ENCODE measurements around the gene TP63. TPM values are rescaled to one million over a fixed set of nuclear protein-coding genes. Genes with fewer than 3 reads are reported as not detected.

The TP63 gene
- total and polyA plus RNA-seq, 2 experiments from 2014 or later = not detected

DNA sequence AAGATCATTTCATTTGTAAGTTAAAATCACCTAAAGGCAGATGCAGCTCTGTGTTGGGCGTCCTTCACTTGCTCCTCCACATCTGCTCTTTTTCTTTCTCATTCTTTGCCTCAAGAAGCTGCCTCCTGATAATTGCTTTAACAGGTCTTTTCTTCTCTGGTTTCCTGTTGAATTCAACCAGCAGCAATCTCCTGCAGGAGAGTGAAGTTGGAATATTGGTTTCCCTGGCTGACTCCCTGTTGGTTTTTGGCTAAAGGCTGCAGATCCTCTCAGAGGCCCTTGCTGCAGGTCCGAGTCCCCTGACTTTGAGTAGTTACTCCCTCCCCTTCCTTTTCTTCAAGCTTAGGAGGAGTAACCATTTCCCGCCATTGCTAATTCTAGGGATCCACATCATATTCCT, 4.2 kb downstream of the TP63 start (continued):
- TF ChIP-seq, protein P1, sequence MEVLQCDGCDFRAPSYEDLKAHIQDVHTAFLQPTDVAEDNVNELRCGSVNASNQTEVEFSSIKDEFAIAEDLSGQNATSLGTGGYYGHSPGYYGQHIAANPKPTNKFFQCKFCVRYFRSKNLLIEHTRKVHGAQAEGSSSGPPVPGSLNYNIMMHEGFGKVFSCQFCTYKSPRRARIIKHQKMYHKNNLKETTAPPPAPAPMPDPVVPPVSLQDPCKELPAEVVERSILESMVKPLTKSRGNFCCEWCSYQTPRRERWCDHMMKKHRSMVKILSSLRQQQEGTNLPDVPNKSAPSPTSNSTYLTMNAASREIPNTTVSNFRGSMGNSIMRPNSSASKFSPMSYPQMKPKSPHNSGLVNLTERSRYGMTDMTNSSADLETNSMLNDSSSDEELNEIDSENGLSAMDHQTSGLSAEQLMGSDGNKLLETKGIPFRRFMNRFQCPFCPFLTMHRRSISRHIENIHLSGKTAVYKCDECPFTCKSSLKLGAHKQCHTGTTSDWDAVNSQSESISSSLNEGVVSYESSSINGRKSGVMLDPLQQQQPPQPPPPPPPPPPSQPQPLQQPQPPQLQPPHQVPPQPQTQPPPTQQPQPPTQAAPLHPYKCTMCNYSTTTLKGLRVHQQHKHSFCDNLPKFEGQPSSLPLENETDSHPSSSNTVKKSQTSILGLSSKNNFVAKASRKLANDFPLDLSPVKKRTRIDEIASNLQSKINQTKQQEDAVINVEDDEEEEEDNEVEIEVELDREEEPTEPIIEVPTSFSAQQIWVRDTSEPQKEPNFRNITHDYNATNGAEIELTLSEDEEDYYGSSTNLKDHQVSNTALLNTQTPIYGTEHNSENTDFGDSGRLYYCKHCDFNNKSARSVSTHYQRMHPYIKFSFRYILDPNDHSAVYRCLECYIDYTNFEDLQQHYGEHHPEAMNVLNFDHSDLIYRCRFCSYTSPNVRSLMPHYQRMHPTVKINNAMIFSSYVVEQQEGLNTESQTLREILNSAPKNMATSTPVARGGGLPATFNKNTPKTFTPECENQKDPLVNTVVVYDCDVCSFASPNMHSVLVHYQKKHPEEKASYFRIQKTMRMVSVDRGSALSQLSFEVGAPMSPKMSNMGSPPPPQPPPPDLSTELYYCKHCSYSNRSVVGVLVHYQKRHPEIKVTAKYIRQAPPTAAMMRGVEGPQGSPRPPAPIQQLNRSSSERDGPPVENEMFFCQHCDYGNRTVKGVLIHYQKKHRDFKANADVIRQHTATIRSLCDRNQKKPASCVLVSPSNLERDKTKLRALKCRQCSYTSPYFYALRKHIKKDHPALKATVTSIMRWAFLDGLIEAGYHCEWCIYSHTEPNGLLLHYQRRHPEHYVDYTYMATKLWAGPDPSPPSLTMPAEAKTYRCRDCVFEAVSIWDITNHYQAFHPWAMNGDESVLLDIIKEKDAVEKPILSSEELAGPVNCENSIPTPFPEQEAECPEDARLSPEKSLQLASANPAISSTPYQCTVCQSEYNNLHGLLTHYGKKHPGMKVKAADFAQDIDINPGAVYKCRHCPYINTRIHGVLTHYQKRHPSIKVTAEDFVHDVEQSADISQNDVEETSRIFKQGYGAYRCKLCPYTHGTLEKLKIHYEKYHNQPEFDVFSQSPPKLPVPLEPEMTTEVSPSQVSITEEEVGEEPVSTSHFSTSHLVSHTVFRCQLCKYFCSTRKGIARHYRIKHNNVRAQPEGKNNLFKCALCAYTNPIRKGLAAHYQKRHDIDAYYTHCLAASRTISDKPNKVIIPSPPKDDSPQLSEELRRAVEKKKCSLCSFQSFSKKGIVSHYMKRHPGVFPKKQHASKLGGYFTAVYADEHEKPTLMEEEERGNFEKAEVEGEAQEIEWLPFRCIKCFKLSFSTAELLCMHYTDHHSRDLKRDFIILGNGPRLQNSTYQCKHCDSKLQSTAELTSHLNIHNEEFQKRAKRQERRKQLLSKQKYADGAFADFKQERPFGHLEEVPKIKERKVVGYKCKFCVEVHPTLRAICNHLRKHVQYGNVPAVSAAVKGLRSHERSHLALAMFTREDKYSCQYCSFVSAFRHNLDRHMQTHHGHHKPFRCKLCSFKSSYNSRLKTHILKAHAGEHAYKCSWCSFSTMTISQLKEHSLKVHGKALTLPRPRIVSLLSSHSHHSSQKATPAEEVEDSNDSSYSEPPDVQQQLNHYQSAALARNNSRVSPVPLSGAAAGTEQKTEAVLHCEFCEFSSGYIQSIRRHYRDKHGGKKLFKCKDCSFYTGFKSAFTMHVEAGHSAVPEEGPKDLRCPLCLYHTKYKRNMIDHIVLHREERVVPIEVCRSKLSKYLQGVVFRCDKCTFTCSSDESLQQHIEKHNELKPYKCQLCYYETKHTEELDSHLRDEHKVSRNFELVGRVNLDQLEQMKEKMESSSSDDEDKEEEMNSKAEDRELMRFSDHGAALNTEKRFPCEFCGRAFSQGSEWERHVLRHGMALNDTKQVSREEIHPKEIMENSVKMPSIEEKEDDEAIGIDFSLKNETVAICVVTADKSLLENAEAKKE (CRISPR knock-in tag; IDR thresholded peaks at IDR 0.05) = peak; percentile 99
- TF ChIP-seq EZH2phosphoT487 (IDR thresholded peaks at IDR 0.05; ENCODE audit: unreplicated experiment) = no peak
- no peak for TF ChIP-seq POLR2AphosphoS5 (IDR thresholded peaks at IDR 0.05; ENCODE audit: low read depth)

DNA sequence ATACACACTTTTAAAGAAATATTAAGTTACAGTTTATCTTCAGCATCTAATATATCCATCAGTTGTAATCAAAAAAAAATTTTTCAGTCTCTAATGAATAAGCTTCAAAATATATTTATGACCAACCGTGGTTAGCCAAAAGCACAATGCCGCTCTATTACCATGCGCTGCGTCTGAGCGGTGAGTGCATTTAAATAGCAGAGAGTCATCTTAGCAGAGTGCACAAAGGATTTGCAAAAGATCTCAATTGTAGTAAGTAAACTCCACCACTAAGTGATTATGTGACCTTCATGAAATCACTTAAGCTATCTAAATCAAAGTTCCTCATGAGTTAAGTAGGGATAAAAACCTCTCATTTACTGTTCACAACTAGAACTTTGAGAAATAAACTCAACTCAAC, 4.9 kb downstream of the TP63 start:
- peak overlapping the region; percentile 80 for H3K27ac Mint-ChIP-seq
- H3K4me1 ChIP-seq (ENCODE audit: insufficient read depth) = peaks cover 34% of the 10 kb centered on the region
- peak; percentile 41 for DNase-seq (ENCODE audit: low spot score)
- peak; percentile 80 for ATAC-seq
- no peak overlapping the region for H3K4me3 ChIP-seq
- H3K27me3 ChIP-seq (ENCODE audit: insufficient read depth) = no peaks in the 10 kb centered on the region
- peaks cover 2% of the 10 kb centered on the region for H3K27me3 Mint-ChIP-seq (ENCODE audit: insufficient read depth, low read depth, poor library complexity)
- H3K4me1 Mint-ChIP-seq = peaks cover 43% of the 10 kb centered on the region
- H3K27ac ChIP-seq (ENCODE audit: low read depth) = peak overlapping the region; percentile 82
- H3K9me3 Mint-ChIP-seq = no peaks in the 10 kb centered on the region
- no peak overlapping the region for H3K4me3 Mint-ChIP-seq
- H2AFZ ChIP-seq = no peak overlapping the region
- no peaks in the 10 kb centered on the region for H3K79me2 ChIP-seq (replicated peaks; ENCODE audit: insufficient read depth)
- peak overlapping the region; percentile 19 for H3K4me2 ChIP-seq
- no peaks in the 10 kb centered on the region for H3K9me2 ChIP-seq (ENCODE audit: insufficient read depth)
- H3K36me3 ChIP-seq (ENCODE audit: insufficient read depth) = no peaks in the 10 kb centered on the region
- H3F3A ChIP-seq (replicated peaks; ENCODE audit: low read depth) = no peaks in the 10 kb centered on the region
- H4K20me1 ChIP-seq (replicated peaks; ENCODE audit: insufficient read depth) = no peaks in the 10 kb centered on the region
- no peaks in the 10 kb centered on the region for H3K36me3 Mint-ChIP-seq (ENCODE audit: low read depth)
- TF ChIP-seq, protein P2, sequence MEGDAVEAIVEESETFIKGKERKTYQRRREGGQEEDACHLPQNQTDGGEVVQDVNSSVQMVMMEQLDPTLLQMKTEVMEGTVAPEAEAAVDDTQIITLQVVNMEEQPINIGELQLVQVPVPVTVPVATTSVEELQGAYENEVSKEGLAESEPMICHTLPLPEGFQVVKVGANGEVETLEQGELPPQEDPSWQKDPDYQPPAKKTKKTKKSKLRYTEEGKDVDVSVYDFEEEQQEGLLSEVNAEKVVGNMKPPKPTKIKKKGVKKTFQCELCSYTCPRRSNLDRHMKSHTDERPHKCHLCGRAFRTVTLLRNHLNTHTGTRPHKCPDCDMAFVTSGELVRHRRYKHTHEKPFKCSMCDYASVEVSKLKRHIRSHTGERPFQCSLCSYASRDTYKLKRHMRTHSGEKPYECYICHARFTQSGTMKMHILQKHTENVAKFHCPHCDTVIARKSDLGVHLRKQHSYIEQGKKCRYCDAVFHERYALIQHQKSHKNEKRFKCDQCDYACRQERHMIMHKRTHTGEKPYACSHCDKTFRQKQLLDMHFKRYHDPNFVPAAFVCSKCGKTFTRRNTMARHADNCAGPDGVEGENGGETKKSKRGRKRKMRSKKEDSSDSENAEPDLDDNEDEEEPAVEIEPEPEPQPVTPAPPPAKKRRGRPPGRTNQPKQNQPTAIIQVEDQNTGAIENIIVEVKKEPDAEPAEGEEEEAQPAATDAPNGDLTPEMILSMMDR (conservative IDR thresholded peaks at IDR 0.05; ENCODE audit: low read depth in 2 of 2) = no peak
- TF ChIP-seq, protein P3, sequence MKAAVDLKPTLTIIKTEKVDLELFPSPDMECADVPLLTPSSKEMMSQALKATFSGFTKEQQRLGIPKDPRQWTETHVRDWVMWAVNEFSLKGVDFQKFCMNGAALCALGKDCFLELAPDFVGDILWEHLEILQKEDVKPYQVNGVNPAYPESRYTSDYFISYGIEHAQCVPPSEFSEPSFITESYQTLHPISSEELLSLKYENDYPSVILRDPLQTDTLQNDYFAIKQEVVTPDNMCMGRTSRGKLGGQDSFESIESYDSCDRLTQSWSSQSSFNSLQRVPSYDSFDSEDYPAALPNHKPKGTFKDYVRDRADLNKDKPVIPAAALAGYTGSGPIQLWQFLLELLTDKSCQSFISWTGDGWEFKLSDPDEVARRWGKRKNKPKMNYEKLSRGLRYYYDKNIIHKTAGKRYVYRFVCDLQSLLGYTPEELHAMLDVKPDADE (IDR thresholded peaks at IDR 0.05) = no peak
- TF ChIP-seq NANOG (IDR thresholded peaks at IDR 0.05; ENCODE audit: borderline replicate concordance) (no peak), EZH2 (IDR thresholded peaks at IDR 0.05; ENCODE audit: low read depth, unreplicated experiment) (no peak), JUNB (IDR thresholded peaks at IDR 0.05; ENCODE audit: unreplicated experiment) (no peak), STAT1 (IDR thresholded peaks at IDR 0.05; ENCODE audit: unreplicated experiment) (no peak)
- TF ChIP-seq, protein P4, sequence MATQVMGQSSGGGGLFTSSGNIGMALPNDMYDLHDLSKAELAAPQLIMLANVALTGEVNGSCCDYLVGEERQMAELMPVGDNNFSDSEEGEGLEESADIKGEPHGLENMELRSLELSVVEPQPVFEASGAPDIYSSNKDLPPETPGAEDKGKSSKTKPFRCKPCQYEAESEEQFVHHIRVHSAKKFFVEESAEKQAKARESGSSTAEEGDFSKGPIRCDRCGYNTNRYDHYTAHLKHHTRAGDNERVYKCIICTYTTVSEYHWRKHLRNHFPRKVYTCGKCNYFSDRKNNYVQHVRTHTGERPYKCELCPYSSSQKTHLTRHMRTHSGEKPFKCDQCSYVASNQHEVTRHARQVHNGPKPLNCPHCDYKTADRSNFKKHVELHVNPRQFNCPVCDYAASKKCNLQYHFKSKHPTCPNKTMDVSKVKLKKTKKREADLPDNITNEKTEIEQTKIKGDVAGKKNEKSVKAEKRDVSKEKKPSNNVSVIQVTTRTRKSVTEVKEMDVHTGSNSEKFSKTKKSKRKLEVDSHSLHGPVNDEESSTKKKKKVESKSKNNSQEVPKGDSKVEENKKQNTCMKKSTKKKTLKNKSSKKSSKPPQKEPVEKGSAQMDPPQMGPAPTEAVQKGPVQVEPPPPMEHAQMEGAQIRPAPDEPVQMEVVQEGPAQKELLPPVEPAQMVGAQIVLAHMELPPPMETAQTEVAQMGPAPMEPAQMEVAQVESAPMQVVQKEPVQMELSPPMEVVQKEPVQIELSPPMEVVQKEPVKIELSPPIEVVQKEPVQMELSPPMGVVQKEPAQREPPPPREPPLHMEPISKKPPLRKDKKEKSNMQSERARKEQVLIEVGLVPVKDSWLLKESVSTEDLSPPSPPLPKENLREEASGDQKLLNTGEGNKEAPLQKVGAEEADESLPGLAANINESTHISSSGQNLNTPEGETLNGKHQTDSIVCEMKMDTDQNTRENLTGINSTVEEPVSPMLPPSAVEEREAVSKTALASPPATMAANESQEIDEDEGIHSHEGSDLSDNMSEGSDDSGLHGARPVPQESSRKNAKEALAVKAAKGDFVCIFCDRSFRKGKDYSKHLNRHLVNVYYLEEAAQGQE (IDR thresholded peaks at IDR 0.05; ENCODE audit: unreplicated experiment) = no peak

All from GM23338 (cell line).